Esophagus squamous epithelium (tissue), 4 donors: ENCODE measurements around the gene INPP4B.

Experiments used
- CTCF ChIP-seq, 6 experiments: fragments of 450-650 bp in 4 of 6; fragments of 200-600 bp in 2 of 6; sonication (generic) in 2 of 6; IDR thresholded peaks; one replicate each; pipeline ENCODE4 v1.5.1; 2016 to 2019; ENCODE audit warnings: antibody characterized with exemption in 6 of 6, mild to moderate bottlenecking in 4 of 6, moderate library complexity in 4 of 6
- POLR2A ChIP-seq, 4 donors: fragments of 450-650 bp; IDR thresholded peaks; one replicate each; pipeline ENCODE4 v1.6.1; 2017; ENCODE audit warnings: antibody characterized with exemption in 4 of 4, mild to moderate bottlenecking in 4 of 4, moderate library complexity in 3 of 4

DNA sequence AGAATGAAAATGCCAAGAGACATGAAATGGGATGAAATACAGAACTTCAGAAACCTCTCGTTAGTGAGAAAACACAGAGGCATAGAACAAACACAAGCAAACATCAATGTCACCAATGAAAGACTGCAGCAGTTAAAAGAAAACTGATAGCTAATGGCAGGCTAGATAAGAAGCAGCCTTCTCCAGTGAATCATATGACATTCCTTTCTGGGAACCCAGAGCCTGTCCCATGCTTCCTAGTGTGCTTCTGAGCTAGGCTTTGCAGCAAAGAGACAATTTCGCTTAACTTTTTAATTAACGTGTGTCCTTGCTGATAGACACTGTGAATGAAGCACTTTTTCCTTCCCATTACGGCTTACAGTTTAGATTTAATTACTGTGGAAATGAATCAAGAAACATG is 765.1 kb downstream of the INPP4B start:
- TF ChIP-seq CTCF (IDR thresholded peaks at IDR 0.05) (no peak), POLR2A (IDR thresholded peaks at IDR 0.05) (no peak)
